ENCODE results near the gene THBS2. TPM values are rescaled to one million over a fixed set of nuclear protein-coding genes. Genes with fewer than 3 reads are reported as not detected.

The THBS2 gene
- total and polyA plus RNA-seq, 2 of the 8 experiments (the other 6 are each of a cell fraction or from before 2014, with no cell fraction given): 11.0 to 22.5 TPM

DNA sequence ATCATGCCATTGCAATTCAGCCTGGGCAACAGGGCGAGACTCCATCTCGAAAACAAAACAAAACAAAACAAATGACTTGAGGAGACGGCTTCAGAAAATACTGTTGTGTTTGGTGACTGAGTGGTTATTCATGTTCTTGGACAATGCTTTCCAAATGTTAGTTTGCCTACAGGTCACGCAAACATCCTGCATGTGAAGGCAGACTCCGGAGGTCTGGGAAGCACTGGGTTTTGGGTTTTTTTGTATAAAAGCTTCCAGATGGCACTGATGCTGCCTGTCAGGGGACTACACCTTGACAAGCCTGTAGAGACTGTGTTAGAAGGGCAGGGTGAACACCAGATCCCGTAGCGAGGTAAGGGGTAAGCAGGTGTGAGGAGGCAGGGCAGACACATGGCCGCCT lies 81.7 kb downstream of the THBS2 start:
- Histone ChIP-seq H3K4me1 (replicated peaks in 1 of 4; ENCODE audit: control insufficient read depth in 3 of 4, insufficient read depth in 4 of 4, low read length in 3 of 4) (no peaks in the 10 kb centered on the region), H4K8ac (ENCODE audit: extremely low read depth, insufficient read depth, low read length) (no peak overlapping the region), H3K4me3 (ENCODE audit: extremely low read depth in 1 of 4, insufficient read depth in 2 of 4, low read depth in 3 of 4, low read length in 4 of 4) (no peak overlapping the region), H4K20me1 (replicated peaks in 1 of 2; ENCODE audit: control insufficient read depth in 1 of 2, insufficient read depth in 2 of 2, low read length in 2 of 2) (no peaks in the 10 kb centered on the region), H3K79me1 (ENCODE audit: low read depth, low read length) (no peaks in the 10 kb centered on the region), H2BK120ac (replicated peaks; ENCODE audit: low read depth, low read length) (no peak overlapping the region), H2BK5ac (ENCODE audit: low read depth, low read length) (no peak overlapping the region), H3K18ac (ENCODE audit: extremely low read depth, low read length) (no peak overlapping the region), H3K23ac (ENCODE audit: insufficient read length) (no peak overlapping the region), H3K79me2 (ENCODE audit: control insufficient read depth in 1 of 2, insufficient read depth in 2 of 2, low read length in 2 of 2) (no peaks in the 10 kb centered on the region), H2AFZ (ENCODE audit: low read length) (no peak overlapping the region), H3K9ac (replicated peaks in 1 of 4; ENCODE audit: extremely low read depth in 1 of 4, low read depth in 3 of 4, low read length in 3 of 4) (no peak overlapping the region), H3K4ac (replicated peaks; ENCODE audit: insufficient read length, low read depth, low read length) (no peak overlapping the region), H3K27me3 (replicated peaks in 1 of 4; ENCODE audit: control insufficient read depth in 3 of 4, extremely low read depth in 1 of 4, insufficient read depth in 3 of 4, low read length in 3 of 4) (no peaks in the 10 kb centered on the region), H4K5ac (ENCODE audit: insufficient read length, low read depth, low read length) (no peak overlapping the region), H2BK12ac (ENCODE audit: low read depth, low read length) (no peak overlapping the region), H3K36me3 (ENCODE audit: control insufficient read depth in 2 of 4, insufficient read depth in 4 of 4, low read length in 3 of 4) (no peaks in the 10 kb centered on the region), H3K4me2 (ENCODE audit: insufficient read depth in 1 of 2, low read depth in 2 of 2, low read length in 2 of 2) (no peak overlapping the region), H2BK20ac (ENCODE audit: low read length) (no peak overlapping the region), H4K91ac (replicated peaks; ENCODE audit: insufficient read length, low read length) (no peak overlapping the region), H2BK15ac (ENCODE audit: low read length) (no peak overlapping the region), H3K23me2 (ENCODE audit: low read depth, low read length) (no peaks in the 10 kb centered on the region), H3K14ac (ENCODE audit: insufficient read length) (no peak overlapping the region), H3K9me3 (ENCODE audit: insufficient read depth in 2 of 2, low read depth in 1 of 2, low read length in 1 of 2) (no peaks in the 10 kb centered on the region), H3K56ac (replicated peaks; ENCODE audit: insufficient read length, low read depth, low read length) (no peak overlapping the region), H2AK5ac (ENCODE audit: low read depth, low read length) (no peak overlapping the region), H3K27ac (ENCODE audit: low read depth, low read length) (no peak overlapping the region)
- WGBS, 2 experiments (ENCODE audit: extremely low coverage in 1 of 2, insufficient coverage in 1 of 2, insufficient read length in 1 of 2, insufficient replicate concordance in 2 of 2, low coverage in 1 of 2, low lambda C conversion rate in 2 of 2, missing lambda C conversion rate in 1 of 2): 88% methylated on average over 8 of the region's 8 CpGs; no CpG with 5 or more reads in 1 of the 2 experiments
- DNase-seq (ENCODE audit: low read depth in 1 of 2, low spot score in 2 of 2): no peak
- ChIA-PET POLR2A (ENCODE audit: partially characterized antibody) (no interaction called here), CTCF (ENCODE audit: partially characterized antibody) (interaction anchor here (1.7 kb wide), 1 partner anchor 15 kb away, joined by 3 read pairs; no protein-coding TSS in a partner anchor)
- no peak for FAIRE-seq
- TF ChIP-seq JUN (IDR thresholded peaks at IDR 0.05; ENCODE audit: low read depth, low read length) (no peak), RAD21 (IDR thresholded peaks at IDR 0.05 in 1 of 2, conservative IDR thresholded peaks at IDR 0.05 in 1 of 2; ENCODE audit: low read depth in 2 of 2, low read length in 2 of 2) (no peak), BCL11A (IDR thresholded peaks at IDR 0.05; ENCODE audit: low read depth in 2 of 2, low read length in 2 of 2) (no peak), TEAD4 (IDR thresholded peaks at IDR 0.05; ENCODE audit: low read depth, low read length) (no peak), PHF8 (conservative IDR thresholded peaks at IDR 0.05; ENCODE audit: low read depth, low read length) (no peak), EZH2 (IDR thresholded peaks at IDR 0.05; ENCODE audit: low read depth, low read length, severe bottlenecking) (no peak), CREB1 (IDR thresholded peaks at IDR 0.05) (no peak), YY1 (IDR thresholded peaks at IDR 0.05; ENCODE audit: low read depth, low read length) (no peak)
- TF ChIP-seq, protein P1, sequence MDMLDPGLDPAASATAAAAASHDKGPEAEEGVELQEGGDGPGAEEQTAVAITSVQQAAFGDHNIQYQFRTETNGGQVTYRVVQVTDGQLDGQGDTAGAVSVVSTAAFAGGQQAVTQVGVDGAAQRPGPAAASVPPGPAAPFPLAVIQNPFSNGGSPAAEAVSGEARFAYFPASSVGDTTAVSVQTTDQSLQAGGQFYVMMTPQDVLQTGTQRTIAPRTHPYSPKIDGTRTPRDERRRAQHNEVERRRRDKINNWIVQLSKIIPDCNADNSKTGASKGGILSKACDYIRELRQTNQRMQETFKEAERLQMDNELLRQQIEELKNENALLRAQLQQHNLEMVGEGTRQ (IDR thresholded peaks at IDR 0.05; ENCODE audit: low read length): no peak
- TF ChIP-seq, protein P2, sequence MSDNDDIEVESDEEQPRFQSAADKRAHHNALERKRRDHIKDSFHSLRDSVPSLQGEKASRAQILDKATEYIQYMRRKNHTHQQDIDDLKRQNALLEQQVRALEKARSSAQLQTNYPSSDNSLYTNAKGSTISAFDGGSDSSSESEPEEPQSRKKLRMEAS (IDR thresholded peaks at IDR 0.05): no peak

All from H1 (cell line).